HepG2 (cell line): ENCODE results near the gene TAF4B. TPM values are rescaled to one million over a fixed set of nuclear protein-coding genes. Genes with fewer than 3 reads are reported as not detected.

Experiments used
- ATAC-seq: fragments of 200-7000 bp; cut with Tn5 transposase; 3 replicates; pipeline ENCODE4 v1.9.1; 2020; ENCODE audit warnings: mild to moderate bottlenecking, moderate library complexity
- BruUV-seq: library from RNA; stranded (reverse); fragments of 400-500 nt; replicated peaks from 2 replicates; lab custom pipeline; 2021; lab: Mats Ljungman, UMichigan
- CTCF ChIA-PET: fragments of 300-600 bp; formaldehyde crosslinking; extraction: SDS; loops from one replicate; lab custom pipeline; 2021; ENCODE audit warnings: low total read pairs, inconsistent platforms, low intra/inter-chr PET ratio; lab: Yijun Ruan, JAX
- POLR2A ChIA-PET: fragments of 350-600 bp; sonication (Branson Sonifier 250); formaldehyde crosslinking; loops from one replicate; lab custom pipeline; 2020; ENCODE audit warnings: antibody characterized with exemption, inconsistent platforms; lab: Yijun Ruan, JAX
- DNase-seq: peaks from one replicate; pipeline ENCODE4 v3.0.0-alpha.2; 2015; ENCODE audit warnings: low spot score
- FAIRE-seq: peaks from 3 replicates; lab custom pipeline; 2011; peaks lifted over from hg19 to GRCh38; lab: Jason Lieb, UNC
- H2AFZ ChIP-seq: one replicate; pipeline ENCODE4 v1.6.1; 2011; ENCODE audit warnings: low read length, inconsistent platforms
- H3K27ac ChIP-seq: fragments of 300-600 bp; 3 replicates; pipeline ENCODE4 v1.8.0; 2011; ENCODE audit warnings: mixed run types, mild to moderate bottlenecking, mixed read lengths, low read length, inconsistent platforms; ENCODE audit not compliant: insufficient read depth; ENCODE audit errors: extremely low read length
- H3K27me3 ChIP-seq, 2 experiments: fragments of 200-600 bp in 1 of 2; 2 replicates in 1 of 2; 3 replicates in 1 of 2; pipeline versions ENCODE4 v1.6.0 to v1.8.0; 2011; ENCODE audit warnings: low read length in 2 of 2, mild to moderate bottlenecking in 2 of 2, moderate library complexity in 2 of 2, inconsistent platforms in 1 of 2; ENCODE audit not compliant: insufficient read depth in 2 of 2, control insufficient read depth in 1 of 2
- H3K36me3 ChIP-seq, 2 experiments: fragments of 200-600 bp in 1 of 2; replicated peaks in 1 of 2; 2 replicates in 1 of 2; 3 replicates in 1 of 2; pipeline versions ENCODE4 v1.5.1 to v1.8.0; 2011; ENCODE audit warnings: low read length in 2 of 2, inconsistent platforms in 1 of 2; ENCODE audit not compliant: insufficient read depth in 2 of 2, control insufficient read depth in 1 of 2
- H3K4me1 ChIP-seq: 2 replicates; pipeline ENCODE4 v1.5.1; 2012; ENCODE audit warnings: low read length, inconsistent platforms; ENCODE audit not compliant: insufficient read depth
- H3K4me2 ChIP-seq: 2 replicates; pipeline ENCODE4 v1.6.0; 2011; ENCODE audit warnings: low read depth, low read length, inconsistent platforms
- H3K4me3 ChIP-seq, 3 experiments: fragments of 200-600 bp in 1 of 3; sonication (generic), shearing (Covaris generic) in 1 of 3; replicated peaks in 1 of 3; 2 replicates each; pipeline ENCODE4 v1.5.1; 2011 to 2016; ENCODE audit warnings: low read length in 3 of 3, inconsistent platforms in 2 of 3, low read depth in 2 of 3, mild to moderate bottlenecking in 2 of 3, control low read depth in 1 of 3, mixed read lengths in 1 of 3; ENCODE audit not compliant: insufficient read depth in 1 of 3
- H3K79me2 ChIP-seq: one replicate; pipeline ENCODE4 v1.6.1; 2011; ENCODE audit warnings: low read length, inconsistent platforms; ENCODE audit not compliant: insufficient read depth
- H3K9ac ChIP-seq: 2 replicates; pipeline ENCODE4 v1.6.0; 2011; ENCODE audit warnings: mild to moderate bottlenecking, low read depth, low read length, inconsistent platforms; ENCODE audit not compliant: insufficient read depth
- H3K9me3 ChIP-seq: 2 replicates; pipeline ENCODE4 v1.5.1; 2012; ENCODE audit warnings: mild to moderate bottlenecking, low read length
- H4K20me1 ChIP-seq: 2 replicates; pipeline ENCODE4 v1.6.0; 2011; ENCODE audit warnings: inconsistent platforms, mild to moderate bottlenecking, low read length, moderate library complexity; ENCODE audit not compliant: insufficient read depth
- ATF7 ChIP-seq, 2 experiments: fragments of 450-650 bp in 1 of 2; sonication (generic) in 1 of 2; formaldehyde crosslinking in 1 of 2; IDR thresholded peaks; 2 replicates each; pipeline versions ENCODE4 v1.4.0 to v1.6.1; 2016 to 2020; ENCODE audit warnings: antibody characterized with exemption in 1 of 2, mild to moderate bottlenecking in 1 of 2, missing genetic modification reagents in 1 of 2
- ELF1 ChIP-seq: sonication (generic); formaldehyde crosslinking; IDR thresholded peaks from 2 replicates; pipeline ENCODE4 v1.4.0; 2020; ENCODE audit warnings: missing genetic modification reagents
- FOXM1 ChIP-seq: sonication (generic); formaldehyde crosslinking; IDR thresholded peaks from 2 replicates; pipeline ENCODE4 v1.5.0; 2020; ENCODE audit warnings: missing genetic modification reagents
- HMGXB4 ChIP-seq, 2 experiments: sonication (generic) in 1 of 2; formaldehyde crosslinking in 1 of 2; IDR thresholded peaks; 2 replicates each; pipeline versions ENCODE4 v1.4.0 to v1.6.1; 2018 to 2020; ENCODE audit warnings: missing genetic modification reagents in 2 of 2, borderline replicate concordance in 1 of 2, low read depth in 1 of 2, mild to moderate bottlenecking in 1 of 2, missing biosample characterization in 1 of 2
- ZEB1 ChIP-seq: IDR thresholded peaks from 2 replicates; pipeline ENCODE4 v1.6.1; 2012; ENCODE audit warnings: mild to moderate bottlenecking, low read depth, inconsistent platforms; ENCODE audit not compliant: insufficient replicate concordance
- ZNF552 ChIP-seq: sonication (generic); formaldehyde crosslinking; IDR thresholded peaks from 2 replicates; pipeline ENCODE4 v1.9.0; 2022; ENCODE audit warnings: missing genetic modification reagents, mild to moderate bottlenecking, borderline replicate concordance
- ZNF598 ChIP-seq: sonication (generic); formaldehyde crosslinking; IDR thresholded peaks from 2 replicates; pipeline ENCODE4 v1.5.1; 2020; ENCODE audit warnings: mild to moderate bottlenecking, missing genetic modification reagents, borderline replicate concordance
- ZNF816 ChIP-seq: sonication (generic); formaldehyde crosslinking; IDR thresholded peaks from 2 replicates; pipeline ENCODE4 v1.8.0; 2022; ENCODE audit warnings: missing genetic modification reagents, mild to moderate bottlenecking, borderline replicate concordance
- WGBS: methylation state at CpG from one replicate; pipeline ENCODE4 v1.1.6; 2017; ENCODE audit warnings: low lambda C conversion rate; 5-methylcytosine and 5-hydroxymethylcytosine counted together
- in situ Hi-C: cut with HindIII; loops from 2 replicates; pipeline ENCODE4 v1.10.0; 2017; ENCODE audit warnings: low pct_unique_long_range_greater_than_20kb; ENCODE audit not compliant: extremely low pct_ligation_motif_present
- intact Hi-C: fragments of 100-400 bp; cut with micrococcal nuclease; formaldehyde crosslinking; loops from one replicate; pipeline ENCODE4 v1.10.0; 2022; ENCODE audit not compliant: unreplicated experiment
- polyA plus RNA-seq, 8 experiments: library from polyadenylated mRNA; depleted of rRNA in 3 of 8; stranded (reverse) in 7 of 8; unstranded in 1 of 8; fragments of >200 nt; fragmentation: Illumina TruSeq in 4 of 8; extraction: Trizol in 4 of 8; gene quantifications; 2 replicates each; pipeline versions ENCODE4 v1.2.1 to v1.2.3, GENCODE V29; 2011 to 2016; ENCODE audit warnings: low read depth in 4 of 8, missing spikeins in 1 of 8, mixed read lengths in 1 of 8; ENCODE audit not compliant: insufficient read depth in 1 of 8
- total RNA-seq, 5 experiments: library from RNA; depleted of rRNA; stranded (reverse); fragments of >200 nt; fragmentation: Illumina TruSeq; extraction: Trizol; gene quantifications; 2 replicates each; pipeline ENCODE4 v1.2.3, GENCODE V29; 2016; ENCODE audit warnings: low read depth in 1 of 5

TAF4B gene
- total and polyA plus RNA-seq, 2 of the 13 experiments (the other 11 are each of a cell fraction or from before 2014, with no cell fraction given): 2.2 to 3.8 TPM

- DNase-seq (no peak), FAIRE-seq (no peak), ATAC-seq (no peak)
- WGBS: 47% methylated on average over 1 of the region's 1 CpG
- no TSS peak for BruUV-seq
- no peak overlapping the region for H3K27ac ChIP-seq
- in situ Hi-C loops (no loop called here), intact Hi-C loops (no loop called here)
- H3K4me2 ChIP-seq: no peak overlapping the region
- H3K36me3 ChIP-seq: no peaks in the 10 kb centered on the region
- H3K9ac ChIP-seq: no peak overlapping the region
- H4K20me1 ChIP-seq: no peaks in the 10 kb centered on the region
- POLR2A ChIA-PET: no interaction called here
- no peaks in the 10 kb centered on the region for H3K79me2 ChIP-seq
- CTCF ChIA-PET: no interaction called here
- H3K4me3 ChIP-seq: no peak overlapping the region
- H3K4me1 ChIP-seq: no peaks in the 10 kb centered on the region
- no peaks in the 10 kb centered on the region for H3K9me3 ChIP-seq
- no peaks in the 10 kb centered on the region for H3K27me3 ChIP-seq
- no peak overlapping the region for H2AFZ ChIP-seq
- TF ChIP-seq FOXM1 (CRISPR knock-in tag): no peak
- no peak for TF ChIP-seq ZNF598 (CRISPR knock-in tag)
- TF ChIP-seq HMGXB4 (CRISPR knock-in tag; IDR thresholded peaks at IDR 0.05; ENCODE audit: borderline replicate concordance in 1 of 2, low read depth in 1 of 2): no peak
- TF ChIP-seq ELF1 (CRISPR knock-in tag): no peak
- no peak for TF ChIP-seq ZNF816 (CRISPR knock-in tag)
- no peak for TF ChIP-seq ATF7 (IDR thresholded peaks at IDR 0.05)
- no peak for TF ChIP-seq ATF7 (CRISPR knock-in tag; IDR thresholded peaks at IDR 0.05)
- no peak for TF ChIP-seq ZEB1
- no peak for TF ChIP-seq ZNF552 (CRISPR knock-in tag)
Measured at GRCh38 chr18:26370037-26370436, 143.8 kb downstream of the TAF4B start.
